ENCODE results near the gene PPEF2.

- TF ChIP-seq CTCF (IDR thresholded peaks at IDR 0.05; ENCODE audit: poor library complexity): no peak
- TF ChIP-seq EZH2 (IDR thresholded peaks at IDR 0.05; ENCODE audit: borderline replicate concordance): no peak
- TF ChIP-seq EZH2phosphoT487 (IDR thresholded peaks at IDR 0.05; ENCODE audit: low read depth, severe bottlenecking, unreplicated experiment): no peak
Measured at GRCh38 chr4:75860606-75861005, 41.6 kb downstream of the PPEF2 start.

Data from hepatocyte (in vitro differentiated cells).